Ishikawa (cell line): ENCODE measurements around the gene DST.

ENCODE experiments used
- CEBPB ChIP-seq: IDR thresholded peaks from 2 replicates; pipeline ENCODE4 v1.6.1; 2012
- CREB1 ChIP-seq: IDR thresholded peaks from 2 replicates; pipeline ENCODE4 v1.6.1; 2012; ENCODE audit warnings: low read depth
- EGR1 ChIP-seq: IDR thresholded peaks from 2 replicates; pipeline ENCODE4 v1.6.1; 2012
- EP300 ChIP-seq: IDR thresholded peaks from 2 replicates; pipeline ENCODE4 v1.6.1; 2012; ENCODE audit warnings: borderline replicate concordance
- FOXM1 ChIP-seq: IDR thresholded peaks from 2 replicates; pipeline ENCODE4 v1.6.1; 2012; ENCODE audit warnings: low read depth, borderline replicate concordance
- MAX ChIP-seq: IDR thresholded peaks from 2 replicates; pipeline ENCODE4 v1.6.1; 2012
- NFIC ChIP-seq: IDR thresholded peaks from 2 replicates; pipeline ENCODE4 v1.6.1; 2012
- RAD21 ChIP-seq: IDR thresholded peaks from 2 replicates; pipeline ENCODE4 v1.6.1; 2012; ENCODE audit warnings: low read depth
- REST ChIP-seq: IDR thresholded peaks from 2 replicates; pipeline ENCODE4 v1.6.1; 2012; ENCODE audit warnings: low read depth, mild to moderate bottlenecking
- TAF1 ChIP-seq: IDR thresholded peaks from 2 replicates; pipeline ENCODE4 v1.6.1; 2012; ENCODE audit warnings: low read depth, mild to moderate bottlenecking
- TCF12 ChIP-seq: IDR thresholded peaks from 2 replicates; pipeline ENCODE4 v1.6.1; 2012; ENCODE audit warnings: low read depth
- TEAD4 ChIP-seq: IDR thresholded peaks from 2 replicates; pipeline ENCODE4 v1.6.1; 2012
- USF1 ChIP-seq: IDR thresholded peaks from 2 replicates; pipeline ENCODE4 v1.6.1; 2012
- YY1 ChIP-seq: IDR thresholded peaks from 2 replicates; pipeline ENCODE4 v1.6.1; 2012; ENCODE audit warnings: low read depth
- ZBTB7A ChIP-seq: IDR thresholded peaks from 2 replicates; pipeline ENCODE4 v1.6.1; 2012; ENCODE audit warnings: low read depth

DST gene

GRCh38 chr6:56624046-56624727 is 18.5 kb downstream of the DST start:
- TF ChIP-seq USF1 (no peak), RAD21 (no peak), CREB1 (no peak), TEAD4 (no peak), MAX (no peak), EP300 (no peak), NFIC (no peak), CEBPB (no peak)

- TF ChIP-seq TAF1, result no peak
- TF ChIP-seq REST, result no peak
- no peak for TF ChIP-seq FOXM1
- TF ChIP-seq YY1, result no peak
- TF ChIP-seq NFIC, result no peak
- TF ChIP-seq EGR1, result no peak
- no peak for TF ChIP-seq TEAD4
- no peak for TF ChIP-seq TCF12
- TF ChIP-seq EP300, result no peak
Observed at GRCh38 chr6:56620229-56620868, 22.3 kb downstream of the DST start.

GRCh38 chr6:56618050-56618449 is 24.6 kb downstream of the DST start:
- TF ChIP-seq TCF12 (no peak), MAX (no peak), CREB1 (no peak), TEAD4 (no peak), NFIC (no peak), REST (no peak), FOXM1 (no peak), EGR1 (no peak), USF1 (no peak), EP300 (no peak), TAF1 (no peak), YY1 (no peak), CEBPB (no peak), RAD21 (no peak)

GRCh38 chr6:56616967-56617366 is 25.7 kb downstream of the DST start:
- TF ChIP-seq RAD21, result no peak
- TF ChIP-seq TEAD4, result no peak

- TF ChIP-seq TEAD4 (no peak), EGR1 (no peak), CEBPB (no peak), NFIC (no peak), RAD21 (no peak), FOXM1 (no peak), ZBTB7A (no peak), REST (no peak), MAX (no peak)
Observed at GRCh38 chr6:56613247-56613851, 29.3 kb downstream of the DST start.
